Keratinocyte (primary cell): ENCODE results near the gene EDC3.

Experiments used
- EZH2 ChIP-seq: IDR thresholded peaks from one replicate; pipeline ENCODE4 v1.6.1; 2012; ENCODE audit warnings: inconsistent platforms, mild to moderate bottlenecking, low read length, moderate library complexity
- TF ChIP-seq, protein P1 (sequence below), 3 experiments: IDR thresholded peaks in 1 of 3; conservative IDR thresholded peaks in 1 of 3; optimal IDR thresholded peaks in 1 of 3; 2 replicates in 2 of 3; 3 replicates in 1 of 3; pipeline versions ENCODE3 to v1.5.1; 2011; ENCODE audit warnings: low read length in 3 of 3, mild to moderate bottlenecking in 3 of 3, moderate library complexity in 2 of 3, control low read depth in 1 of 3, inconsistent platforms in 1 of 3; ENCODE audit not compliant: insufficient read depth in 2 of 3; ENCODE audit errors: extremely low read depth in 1 of 3

DNA sequence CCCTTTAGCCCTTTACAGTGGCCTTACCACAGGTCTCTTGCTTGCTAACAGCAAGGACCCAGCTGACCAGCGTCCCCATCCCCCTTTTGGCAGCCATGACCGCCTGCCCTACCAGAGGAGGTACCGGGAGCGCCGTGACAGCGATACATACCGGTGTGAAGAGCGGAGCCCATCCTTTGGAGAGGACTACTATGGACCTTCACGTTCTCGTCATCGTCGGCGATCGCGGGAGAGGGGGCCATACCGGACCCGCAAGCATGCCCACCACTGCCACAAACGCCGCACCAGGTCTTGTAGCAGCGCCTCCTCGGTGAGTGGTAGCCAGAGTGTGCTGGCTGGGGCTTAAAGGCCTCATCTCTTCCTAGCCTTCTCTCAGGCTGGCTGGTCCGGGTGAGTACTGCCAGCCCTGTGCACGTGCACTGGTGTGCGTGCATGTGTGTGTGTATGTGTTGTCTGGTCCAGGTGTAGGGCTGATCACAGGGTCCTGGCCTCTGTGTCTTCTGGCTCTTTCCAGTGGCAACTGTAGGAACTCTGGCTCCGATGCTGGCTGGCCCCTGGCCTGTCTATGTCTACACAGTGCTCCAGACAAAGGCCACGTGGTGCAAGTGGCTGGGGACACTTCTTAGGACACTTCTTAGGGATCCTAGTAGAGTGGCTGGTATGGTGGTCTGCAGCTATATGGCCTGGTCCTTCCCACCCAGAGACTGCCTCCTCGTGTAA lies 75.7 kb downstream of the EDC3 start:
- TF ChIP-seq, protein P1, sequence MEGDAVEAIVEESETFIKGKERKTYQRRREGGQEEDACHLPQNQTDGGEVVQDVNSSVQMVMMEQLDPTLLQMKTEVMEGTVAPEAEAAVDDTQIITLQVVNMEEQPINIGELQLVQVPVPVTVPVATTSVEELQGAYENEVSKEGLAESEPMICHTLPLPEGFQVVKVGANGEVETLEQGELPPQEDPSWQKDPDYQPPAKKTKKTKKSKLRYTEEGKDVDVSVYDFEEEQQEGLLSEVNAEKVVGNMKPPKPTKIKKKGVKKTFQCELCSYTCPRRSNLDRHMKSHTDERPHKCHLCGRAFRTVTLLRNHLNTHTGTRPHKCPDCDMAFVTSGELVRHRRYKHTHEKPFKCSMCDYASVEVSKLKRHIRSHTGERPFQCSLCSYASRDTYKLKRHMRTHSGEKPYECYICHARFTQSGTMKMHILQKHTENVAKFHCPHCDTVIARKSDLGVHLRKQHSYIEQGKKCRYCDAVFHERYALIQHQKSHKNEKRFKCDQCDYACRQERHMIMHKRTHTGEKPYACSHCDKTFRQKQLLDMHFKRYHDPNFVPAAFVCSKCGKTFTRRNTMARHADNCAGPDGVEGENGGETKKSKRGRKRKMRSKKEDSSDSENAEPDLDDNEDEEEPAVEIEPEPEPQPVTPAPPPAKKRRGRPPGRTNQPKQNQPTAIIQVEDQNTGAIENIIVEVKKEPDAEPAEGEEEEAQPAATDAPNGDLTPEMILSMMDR (optimal IDR thresholded peaks at IDR 0.05 in 1 of 3, IDR thresholded peaks at IDR 0.05 in 1 of 3, conservative IDR thresholded peaks at IDR 0.05 in 1 of 3; ENCODE audit: extremely low read depth in 1 of 3, insufficient read depth in 2 of 3, low read length in 3 of 3): no peak
- no peak for TF ChIP-seq EZH2
